ENCODE data around the gene ZNRF3. TPM values are rescaled to one million over a fixed set of nuclear protein-coding genes. Genes with fewer than 3 reads are reported as not detected.

Gene ZNRF3
- total RNA-seq, 1 donor from 2014 or later: 0.69 TPM

DNA sequence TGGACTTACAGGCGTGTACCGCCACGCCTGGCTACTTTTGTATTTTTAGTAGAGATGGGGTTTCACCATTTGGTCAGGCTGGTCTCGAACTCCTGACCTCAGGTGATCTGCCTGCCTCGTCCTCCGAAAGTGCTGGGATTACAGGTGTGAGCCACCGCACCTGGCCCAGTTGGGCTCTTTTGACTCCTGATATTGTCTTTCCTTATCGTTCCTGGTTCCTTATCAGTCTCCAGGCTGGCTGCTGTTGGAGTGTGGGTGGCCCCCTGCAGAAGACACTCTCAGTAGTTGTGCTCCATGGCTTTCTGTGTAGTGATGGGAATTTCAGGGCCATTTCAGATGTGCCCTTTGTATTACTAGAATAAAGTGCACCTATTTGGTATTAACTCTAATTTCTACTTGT is 123.0 kb downstream of the ZNRF3 start:
- ATAC-seq (ENCODE audit: low read depth): no peak
- Mint-ChIP-seq H3K27me3 (peaks cover 22% of the 10 kb centered on the region), H3K4me1 (no peaks in the 10 kb centered on the region), H3K4me3 (no peak overlapping the region), H3K36me3 (ENCODE audit: low read depth) (no peaks in the 10 kb centered on the region), H3K9me3 (no peaks in the 10 kb centered on the region), H3K27ac (no peak overlapping the region)
- POLR2A ChIA-PET: no interaction called here
- no peak for DNase-seq
- CTCF ChIA-PET: no interaction called here
- TF ChIP-seq, protein P1, sequence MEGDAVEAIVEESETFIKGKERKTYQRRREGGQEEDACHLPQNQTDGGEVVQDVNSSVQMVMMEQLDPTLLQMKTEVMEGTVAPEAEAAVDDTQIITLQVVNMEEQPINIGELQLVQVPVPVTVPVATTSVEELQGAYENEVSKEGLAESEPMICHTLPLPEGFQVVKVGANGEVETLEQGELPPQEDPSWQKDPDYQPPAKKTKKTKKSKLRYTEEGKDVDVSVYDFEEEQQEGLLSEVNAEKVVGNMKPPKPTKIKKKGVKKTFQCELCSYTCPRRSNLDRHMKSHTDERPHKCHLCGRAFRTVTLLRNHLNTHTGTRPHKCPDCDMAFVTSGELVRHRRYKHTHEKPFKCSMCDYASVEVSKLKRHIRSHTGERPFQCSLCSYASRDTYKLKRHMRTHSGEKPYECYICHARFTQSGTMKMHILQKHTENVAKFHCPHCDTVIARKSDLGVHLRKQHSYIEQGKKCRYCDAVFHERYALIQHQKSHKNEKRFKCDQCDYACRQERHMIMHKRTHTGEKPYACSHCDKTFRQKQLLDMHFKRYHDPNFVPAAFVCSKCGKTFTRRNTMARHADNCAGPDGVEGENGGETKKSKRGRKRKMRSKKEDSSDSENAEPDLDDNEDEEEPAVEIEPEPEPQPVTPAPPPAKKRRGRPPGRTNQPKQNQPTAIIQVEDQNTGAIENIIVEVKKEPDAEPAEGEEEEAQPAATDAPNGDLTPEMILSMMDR (IDR thresholded peaks at IDR 0.05): no peak
- intact Hi-C loops (cut with micrococcal nuclease): no loop called here

DNA sequence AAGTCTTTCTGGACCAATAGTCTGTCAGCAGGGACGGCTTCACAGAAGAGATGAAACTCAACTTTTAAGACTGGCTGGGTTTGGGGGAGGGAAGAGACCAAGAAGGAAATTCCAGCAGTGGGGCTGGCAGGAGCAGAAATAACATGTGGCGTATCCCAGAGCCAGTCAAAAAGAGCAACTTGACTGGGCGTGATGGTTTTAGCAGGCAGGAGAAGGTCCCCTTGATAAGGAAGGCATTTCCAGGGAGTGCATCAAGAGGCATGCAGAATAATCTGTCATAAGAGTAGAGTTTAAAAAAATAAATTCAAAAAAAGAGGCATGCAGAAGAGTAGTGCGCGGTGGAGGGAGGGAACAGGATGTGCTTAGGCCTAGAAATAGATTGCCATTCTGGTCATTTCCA is 125.8 kb downstream of the ZNRF3 start:
- no peak for ATAC-seq (ENCODE audit: low read depth)
- Mint-ChIP-seq H3K4me1 (no peaks in the 10 kb centered on the region), H3K4me3 (no peak overlapping the region), H3K36me3 (ENCODE audit: low read depth) (no peaks in the 10 kb centered on the region), H3K9me3 (no peaks in the 10 kb centered on the region), H3K27ac (no peak overlapping the region), H3K27me3 (peaks cover 23% of the 10 kb centered on the region)
- ChIA-PET CTCF (no interaction called here), POLR2A (no interaction called here)
- TF ChIP-seq, protein P1 (IDR thresholded peaks at IDR 0.05): no peak
- intact Hi-C loops (cut with micrococcal nuclease): no loop called here
- DNase-seq: no peak

DNA sequence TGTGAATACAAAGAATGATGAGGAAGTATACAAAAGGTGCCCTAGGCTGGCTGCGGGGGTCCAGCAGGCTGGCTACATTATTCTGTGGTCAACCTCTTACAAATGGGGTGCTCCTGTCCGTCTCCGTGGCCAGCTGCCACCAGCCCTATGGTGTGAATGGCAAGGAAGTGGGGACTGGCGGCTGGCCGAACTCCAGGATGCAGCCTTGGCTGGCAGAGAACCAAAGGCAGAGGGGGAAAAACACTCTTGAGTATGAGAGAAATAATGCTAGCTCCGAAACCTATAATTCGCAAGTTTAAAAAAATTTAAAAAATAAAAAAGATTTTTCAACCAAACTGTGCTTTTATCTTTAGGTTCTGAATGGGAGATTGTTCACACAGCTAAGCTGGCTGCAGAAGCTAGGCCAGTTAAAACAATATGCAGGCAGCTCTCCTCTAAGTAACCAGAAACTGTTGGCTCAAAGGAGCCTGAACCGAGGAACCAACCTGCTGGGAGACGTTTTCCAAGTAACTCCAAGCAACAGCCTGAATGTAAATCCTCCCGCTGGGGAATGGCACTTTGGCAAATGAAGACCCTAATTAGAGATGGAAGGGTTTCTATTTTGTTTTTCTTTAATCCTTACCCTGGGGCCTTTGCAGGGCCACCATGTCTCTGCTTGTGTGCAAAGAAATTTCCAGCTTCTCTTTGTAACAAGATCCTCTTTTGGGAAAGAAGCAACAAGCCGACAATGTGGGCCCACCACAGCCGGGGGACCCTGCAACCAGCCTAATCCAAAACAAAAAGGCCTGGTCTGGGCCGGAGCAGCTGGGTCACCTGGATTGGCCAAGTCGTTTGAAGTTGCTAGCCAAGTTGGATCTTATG is 128.1 kb downstream of the ZNRF3 start:
- no peak overlapping the region for H3K27ac Mint-ChIP-seq
- TF ChIP-seq, protein P1 (IDR thresholded peaks at IDR 0.05): no peak
- ChIA-PET POLR2A (no interaction called here), CTCF (interaction anchor here (0.9 kb wide), 1 partner anchor 234 kb away, joined by 3 read pairs; no protein-coding TSS in a partner anchor)
- H3K4me3 Mint-ChIP-seq: no peak overlapping the region
- ATAC-seq (ENCODE audit: low read depth) (no peak), DNase-seq (no peak)
- peaks cover 6% of the 10 kb centered on the region for H3K4me1 Mint-ChIP-seq
- no peaks in the 10 kb centered on the region for H3K36me3 Mint-ChIP-seq (ENCODE audit: low read depth)
- H3K27me3 Mint-ChIP-seq: peaks cover 13% of the 10 kb centered on the region
- intact Hi-C loops (cut with micrococcal nuclease): no loop called here
- H3K9me3 Mint-ChIP-seq: no peaks in the 10 kb centered on the region

DNA sequence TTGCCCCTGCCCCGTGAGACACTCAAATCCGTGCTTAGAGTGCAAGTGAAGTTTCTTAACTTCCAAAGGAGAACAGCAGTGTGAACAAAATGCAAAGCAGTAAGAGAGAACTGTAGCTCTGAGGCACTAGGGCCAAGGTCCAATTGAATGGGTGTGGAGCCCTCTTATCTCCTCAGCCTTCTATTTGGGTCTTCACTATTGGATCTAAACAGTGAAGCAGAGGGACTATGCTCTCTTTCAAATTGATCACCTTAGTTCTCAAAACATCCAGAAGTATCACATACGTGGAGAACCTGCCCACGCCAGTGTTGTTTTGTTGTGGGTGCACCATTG is 128.7 kb downstream of the ZNRF3 start:
- H3K36me3 Mint-ChIP-seq (ENCODE audit: low read depth): no peaks in the 10 kb centered on the region
- intact Hi-C loops (cut with micrococcal nuclease): no loop called here
- DNase-seq: no peak
- H3K27me3 Mint-ChIP-seq: peaks cover 9% of the 10 kb centered on the region
- ChIA-PET CTCF (no interaction called here), POLR2A (no interaction called here)
- peaks cover 8% of the 10 kb centered on the region for H3K4me1 Mint-ChIP-seq
- ATAC-seq (ENCODE audit: low read depth): no peak
- TF ChIP-seq, protein P1 (IDR thresholded peaks at IDR 0.05): no peak
- H3K27ac Mint-ChIP-seq: no peak overlapping the region
- no peaks in the 10 kb centered on the region for H3K9me3 Mint-ChIP-seq
- H3K4me3 Mint-ChIP-seq: no peak overlapping the region

DNA sequence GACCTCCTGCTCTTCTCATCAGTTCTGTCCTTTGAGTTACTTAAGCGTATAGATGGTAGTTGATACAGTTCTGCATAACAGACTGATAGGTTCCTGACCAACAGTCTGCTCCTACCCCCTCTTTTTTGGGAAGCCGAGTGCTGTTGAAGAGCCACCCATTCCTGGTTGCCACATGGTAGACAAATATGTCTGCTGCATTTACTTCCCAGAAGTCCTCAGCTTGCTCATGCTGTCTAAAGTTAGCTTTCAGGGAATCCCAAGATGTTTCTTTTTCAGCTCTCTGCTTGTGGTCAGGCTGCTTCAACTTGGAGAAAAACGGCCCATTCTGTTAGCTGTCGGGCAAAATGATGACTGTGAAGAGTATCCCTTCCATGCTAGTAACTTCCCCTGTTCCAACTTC is 129.6 kb downstream of the ZNRF3 start:
- POLR2A ChIA-PET: no interaction called here
- intact Hi-C loops (cut with micrococcal nuclease): no loop called here
- no peaks in the 10 kb centered on the region for H3K36me3 Mint-ChIP-seq (ENCODE audit: low read depth)

More for the DNA sequence above, 129.6 kb downstream of the ZNRF3 start:
- H3K27me3 Mint-ChIP-seq: peaks cover 13% of the 10 kb centered on the region
- no peak overlapping the region for H3K27ac Mint-ChIP-seq
- ATAC-seq (ENCODE audit: low read depth) (no peak), DNase-seq (no peak)
- H3K9me3 Mint-ChIP-seq: no peaks in the 10 kb centered on the region
- CTCF ChIA-PET: no interaction called here
- peaks cover 8% of the 10 kb centered on the region for H3K4me1 Mint-ChIP-seq
- H3K4me3 Mint-ChIP-seq: no peak overlapping the region
- TF ChIP-seq, protein P1 (IDR thresholded peaks at IDR 0.05): no peak

Measured in activated B cell treated with CpG ODN at 0.5 μM for 24 hours (primary cell).